Erythroblast (primary cell): ENCODE results near the gene RNF125.

ENCODE experiments used
- GATA1 ChIP-seq: IDR thresholded peaks from 2 replicates; pipeline ENCODE4 v1.6.1; 2011; ENCODE audit warnings: low read depth, mild to moderate bottlenecking, control low read depth, low read length, moderate library complexity
- POLR2A ChIP-seq: IDR thresholded peaks from 2 replicates; pipeline ENCODE4 v1.6.1; 2011; ENCODE audit warnings: mild to moderate bottlenecking, low read length

DNA sequence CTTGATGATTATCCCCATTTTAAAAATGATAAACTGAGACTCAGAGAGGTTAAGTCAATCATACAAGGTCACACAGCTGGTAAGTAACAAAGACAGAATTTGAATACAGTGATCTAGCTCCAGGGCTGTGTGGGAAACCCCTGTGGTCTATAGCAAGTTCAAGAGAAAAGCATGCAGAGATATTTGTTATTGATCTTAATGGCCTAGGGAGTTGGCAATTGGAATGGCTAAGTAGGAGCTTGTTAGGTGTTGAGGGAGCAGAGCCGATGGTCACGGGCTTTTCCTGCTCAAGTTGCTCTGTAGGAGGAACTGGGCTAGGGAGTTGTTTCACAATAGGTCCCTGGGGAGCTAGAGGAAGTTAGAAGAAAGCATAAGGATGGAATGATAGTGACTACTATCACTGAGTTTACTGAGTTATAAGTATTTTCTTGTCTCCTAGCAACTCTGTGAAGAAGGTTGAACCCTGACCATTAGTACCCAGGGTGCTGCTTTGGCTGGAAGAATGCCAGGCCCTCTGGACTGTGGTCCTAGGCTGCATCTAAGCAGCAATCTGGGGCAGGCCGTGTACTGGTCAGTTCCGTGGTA, 30.0 kb downstream of the RNF125 start:
- no peak for TF ChIP-seq POLR2A
- no peak for TF ChIP-seq GATA1
